IMR-90 (cell line): ENCODE results near the gene IL22RA2. TPM values are rescaled to one million over a fixed set of nuclear protein-coding genes. Genes with fewer than 3 reads are reported as not detected.

Experiments
- ATAC-seq: fragments of 200-7000 bp; cut with Tn5 transposase; 2 replicates; pipeline ENCODE4 v1.9.1; 2020; ENCODE audit warnings: low read depth, mild to moderate bottlenecking, moderate library complexity
- BruUV-seq: library from RNA; stranded (reverse); fragments of 400-500 nt; replicated peaks from 2 replicates; lab custom pipeline; 2021; lab: Mats Ljungman, UMichigan
- CTCF ChIA-PET: fragments of 300-600 bp; formaldehyde crosslinking; extraction: SDS; loops from one replicate; lab custom pipeline; 2021; ENCODE audit warnings: antibody characterized with exemption; lab: Yijun Ruan, JAX
- POLR2A ChIA-PET: fragments of 300-600 bp; sonication (Branson Sonifier 250); formaldehyde crosslinking; loops from one replicate; lab custom pipeline; 2022; ENCODE audit warnings: antibody characterized with exemption; ENCODE audit not compliant: unreplicated experiment; lab: Charles Lee
- DNase-seq: peaks from one replicate; pipeline ENCODE4 v3.0.0; 2013
- H2AFZ ChIP-seq: replicated peaks from 2 replicates; pipeline ENCODE3; 2013; ENCODE audit warnings: low read length, mild to moderate bottlenecking; ENCODE audit not compliant: poor library complexity
- H2AK5ac ChIP-seq: 2 replicates; pipeline ENCODE4 v1.6.1; 2013; ENCODE audit warnings: low read depth, low read length, inconsistent platforms
- H2AK9ac ChIP-seq: replicated peaks from 2 replicates; pipeline ENCODE3; 2013; ENCODE audit warnings: mild to moderate bottlenecking, low read depth, low read length, moderate library complexity; ENCODE audit not compliant: poor library complexity
- H2BK120ac ChIP-seq: 2 replicates; pipeline ENCODE4 v1.6.1; 2013; ENCODE audit warnings: low read depth, low read length, inconsistent platforms
- H2BK15ac ChIP-seq: 3 replicates; pipeline ENCODE4 v1.6.1; 2013; ENCODE audit warnings: low read depth, low read length, inconsistent platforms
- H2BK20ac ChIP-seq: 2 replicates; pipeline ENCODE4 v1.6.1; 2013; ENCODE audit warnings: low read depth, mild to moderate bottlenecking, inconsistent platforms, low read length, moderate library complexity
- H2BK5ac ChIP-seq: 2 replicates; pipeline ENCODE4 v1.6.1; 2013; ENCODE audit warnings: mild to moderate bottlenecking, low read depth, low read length, inconsistent platforms; ENCODE audit not compliant: poor library complexity, severe bottlenecking
- H3K14ac ChIP-seq: replicated peaks from 2 replicates; pipeline ENCODE4 v1.6.1; 2013; ENCODE audit warnings: low read depth, low read length, inconsistent platforms
- H3K18ac ChIP-seq: 2 replicates; pipeline ENCODE4 v1.6.1; 2013; ENCODE audit warnings: low read depth, low read length, control low read depth
- H3K23ac ChIP-seq: 2 replicates; pipeline ENCODE4 v1.6.1; 2013; ENCODE audit warnings: low read depth, low read length, inconsistent platforms
- H3K27ac ChIP-seq: 2 replicates; pipeline ENCODE4 v1.5.1; 2013; ENCODE audit warnings: mild to moderate bottlenecking, control low read depth, low read length; ENCODE audit not compliant: insufficient read depth
- H3K27me3 ChIP-seq: 2 replicates; pipeline ENCODE4 v1.6.1; 2013; ENCODE audit warnings: low read length; ENCODE audit not compliant: control insufficient read depth, insufficient read depth
- H3K36me3 ChIP-seq: 2 replicates; pipeline ENCODE4 v1.6.1; 2013; ENCODE audit warnings: low read length, mixed read lengths; ENCODE audit not compliant: control insufficient read depth, insufficient read depth
- H3K4ac ChIP-seq: 2 replicates; pipeline ENCODE4 v1.6.1; 2013; ENCODE audit warnings: low read depth, low read length, inconsistent platforms
- H3K4me1 ChIP-seq: 2 replicates; pipeline ENCODE4 v1.6.1; 2013; ENCODE audit warnings: low read length, mixed read lengths; ENCODE audit not compliant: control insufficient read depth, insufficient read depth
- H3K4me2 ChIP-seq: 2 replicates; pipeline ENCODE4 v1.6.1; 2013; ENCODE audit warnings: low read depth, mild to moderate bottlenecking, control low read depth, low read length, moderate library complexity
- H3K4me3 ChIP-seq: 2 replicates; pipeline ENCODE4 v1.5.1; 2013; ENCODE audit warnings: low read depth, mild to moderate bottlenecking, control low read depth, low read length, moderate library complexity; ENCODE audit not compliant: insufficient read depth
- H3K56ac ChIP-seq: 2 replicates; pipeline ENCODE4 v1.6.1; 2013; ENCODE audit warnings: low read length, inconsistent platforms; ENCODE audit not compliant: insufficient read depth; ENCODE audit errors: extremely low read depth
- H3K79me1 ChIP-seq, 2 experiments: 2 replicates each; pipeline ENCODE4 v1.6.1; 2013; ENCODE audit warnings: low read length in 2 of 2, inconsistent platforms in 1 of 2, low read depth in 1 of 2
- H3K9ac ChIP-seq: 2 replicates; pipeline ENCODE4 v1.6.1; 2013; ENCODE audit warnings: low read depth, low read length, control low read depth
- H3K9me1 ChIP-seq: 2 replicates; pipeline ENCODE4 v1.6.1; 2013; ENCODE audit warnings: low read length, inconsistent platforms; ENCODE audit not compliant: insufficient read depth
- H3K9me3 ChIP-seq: 2 replicates; pipeline ENCODE4 v1.6.1; 2013; ENCODE audit warnings: low read length; ENCODE audit not compliant: control insufficient read depth, insufficient read depth
- H4K20me1 ChIP-seq: 2 replicates; pipeline ENCODE4 v1.6.1; 2013; ENCODE audit warnings: low read length, inconsistent platforms; ENCODE audit not compliant: insufficient read depth
- H4K5ac ChIP-seq: 2 replicates; pipeline ENCODE4 v1.6.1; 2013; ENCODE audit warnings: mild to moderate bottlenecking, low read depth, low read length, control low read depth
- H4K8ac ChIP-seq, 2 experiments: 2 replicates each; pipeline ENCODE4 v1.6.1; 2013; ENCODE audit warnings: low read depth in 2 of 2, low read length in 2 of 2, control low read depth in 1 of 2, inconsistent platforms in 1 of 2
- H4K91ac ChIP-seq: 2 replicates; pipeline ENCODE4 v1.6.1; 2013; ENCODE audit warnings: low read depth, low read length, inconsistent platforms; ENCODE audit not compliant: insufficient read depth
- MXI1 ChIP-seq: IDR thresholded peaks from 2 replicates; pipeline ENCODE4 v1.6.1; 2012; ENCODE audit warnings: low read depth, mild to moderate bottlenecking, low read length, moderate library complexity, borderline replicate concordance
- NFE2L2 ChIP-seq: fragments of 150-350 bp; IDR thresholded peaks from 2 replicates; pipeline ENCODE4 v1.6.1; 2016; ENCODE audit warnings: low read depth, mild to moderate bottlenecking, low read length
- RCOR1 ChIP-seq: IDR thresholded peaks from 2 replicates; pipeline ENCODE4 v1.6.1; 2012; ENCODE audit warnings: mild to moderate bottlenecking, low read length, improper control_type of control experiment; ENCODE audit not compliant: insufficient replicate concordance
- SMC3 ChIP-seq: fragments of 150-350 bp; IDR thresholded peaks from 2 replicates; pipeline ENCODE4 v1.6.1; 2016; ENCODE audit warnings: low read depth, mild to moderate bottlenecking, antibody characterized with exemption, low read length, moderate library complexity
- dilution Hi-C: fragments of 300-500 bp; cut with HindIII; formaldehyde crosslinking; loops from one replicate; pipeline ENCODE4 v1.14.3; 2018; ENCODE audit warnings: low sequenced_read_pairs; ENCODE audit not compliant: unreplicated experiment
- in situ Hi-C: fragments of 300-500 bp; cut with MboI; formaldehyde crosslinking; loops from 3 replicates; pipeline ENCODE4 v1.14.3; 2019; ENCODE audit warnings: low sequenced_read_pairs, inconsistent platforms, mixed read lengths
- intact Hi-C: fragments of 100-400 bp; cut with micrococcal nuclease; formaldehyde crosslinking; loops from 2 replicates; pipeline ENCODE4 v1.10.0; 2022
- polyA plus RNA-seq, 3 experiments: library from polyadenylated mRNA; depleted of rRNA; stranded (reverse); fragments of >200 nt; gene quantifications; 2 replicates each; pipeline ENCODE4 v1.2.3, GENCODE V29; 2012; ENCODE audit warnings: low replicate concordance in 1 of 3
- total RNA-seq: library from RNA; depleted of rRNA; stranded (reverse); fragments of >200 nt; gene quantifications from 2 replicates; pipeline ENCODE4 v1.2.3, GENCODE V29; 2012

IL22RA2 gene
- total and polyA plus RNA-seq, 2 of the 4 experiments (the other 2 are of a cell fraction): not detected

GRCh38 chr6:137182654-137183073 is 9.2 kb upstream of the IL22RA2 start:
- Histone ChIP-seq H2BK5ac (no peak overlapping the region), H3K36me3 (no peaks in the 10 kb centered on the region), H4K8ac (no peak overlapping the region), H2AK5ac (no peak overlapping the region), H3K9ac (no peak overlapping the region), H3K4ac (no peak overlapping the region), H2AFZ (no peak overlapping the region), H3K27ac (no peak overlapping the region), H4K5ac (no peak overlapping the region), H3K4me1 (no peaks in the 10 kb centered on the region), H2AK9ac (no peak overlapping the region), H3K79me1 (no peaks in the 10 kb centered on the region), H3K4me3 (no peak overlapping the region), H2BK15ac (no peak overlapping the region), H3K27me3 (no peaks in the 10 kb centered on the region), H4K20me1 (no peaks in the 10 kb centered on the region), H3K9me1 (no peaks in the 10 kb centered on the region), H3K14ac (no peak overlapping the region), H3K23ac (no peak overlapping the region), H3K18ac (no peak overlapping the region), H4K91ac (no peak overlapping the region), H3K4me2 (no peak overlapping the region), H2BK20ac (no peak overlapping the region), H3K56ac (no peak overlapping the region), H3K9me3 (peaks cover 21% of the 10 kb centered on the region), H2BK120ac (no peak overlapping the region)
- ChIA-PET CTCF (no interaction called here), POLR2A (no interaction called here)
- no peak for TF ChIP-seq RCOR1
- no peak for TF ChIP-seq NFE2L2
- no peak for TF ChIP-seq MXI1
- no peak for TF ChIP-seq SMC3
- no peak for ATAC-seq
- BruUV-seq: no TSS peak
- intact Hi-C loops (no loop called here), in situ Hi-C loops (no loop called here), dilution Hi-C loops (no loop called here)
- DNase-seq: no peak
